ENCODE results near the gene IFI27L1. TPM values are rescaled to one million over a fixed set of nuclear protein-coding genes. Genes with fewer than 3 reads are reported as not detected.

Gene IFI27L1
- total RNA-seq, 1 donor from 2014 or later = 8.9 TPM

GRCh38 chr14:94077111-94077821 is 3.8 kb upstream of the IFI27L1 start:
- DNase-seq = no peak

GRCh38 chr14:94077823-94078222 is 3.3 kb upstream of the IFI27L1 start:
- Histone ChIP-seq H3K36me3 (peaks cover 44% of the 10 kb centered on the region), H3K4me1 (peaks cover 73% of the 10 kb centered on the region), H3K27ac (replicated peaks) (no peak overlapping the region), H3K4me3 (peak overlapping the region; percentile 95), H3K9me3 (replicated peaks) (peaks cover 19% of the 10 kb centered on the region), H3K27me3 (ENCODE audit: low read depth) (no peaks in the 10 kb centered on the region)
- intact Hi-C loops (cut with micrococcal nuclease) = no loop called here
- DNase-seq = no peak
- TF ChIP-seq CTCF (IDR thresholded peaks at IDR 0.05; ENCODE audit: borderline replicate concordance) = no peak

More at GRCh38 chr14:94077111-94077821, 3.8 kb upstream of the IFI27L1 start:
- Histone ChIP-seq H3K9me3 (replicated peaks) (peaks cover 19% of the 10 kb centered on the region), H3K27ac (replicated peaks) (no peak overlapping the region), H3K27me3 (ENCODE audit: low read depth) (no peaks in the 10 kb centered on the region), H3K4me1 (peaks cover 78% of the 10 kb centered on the region), H3K36me3 (peaks cover 47% of the 10 kb centered on the region), H3K4me3 (peak overlapping the region; percentile 95)
- intact Hi-C loops (cut with micrococcal nuclease) = no loop called here
- TF ChIP-seq CTCF (IDR thresholded peaks at IDR 0.05; ENCODE audit: borderline replicate concordance) = no peak

- TF ChIP-seq CTCF (IDR thresholded peaks at IDR 0.05; ENCODE audit: borderline replicate concordance) = no peak
- peaks cover 69% of the 10 kb centered on the region for H3K4me1 ChIP-seq
- intact Hi-C loops (cut with micrococcal nuclease) = no loop called here
- DNase-seq = no peak
- peak overlapping the region; percentile 93 for H3K27ac ChIP-seq (replicated peaks)
- H3K9me3 ChIP-seq (replicated peaks) = peaks cover 10% of the 10 kb centered on the region
- peaks cover 37% of the 10 kb centered on the region for H3K36me3 ChIP-seq
- H3K4me3 ChIP-seq = peak overlapping the region; percentile 95
- no peaks in the 10 kb centered on the region for H3K27me3 ChIP-seq (ENCODE audit: low read depth)
Measured at GRCh38 chr14:94079891-94080620, 1.1 kb upstream of the IFI27L1 start.

GRCh38 chr14:94081386-94081820 is 293 bp downstream of the IFI27L1 start:
- no peaks in the 10 kb centered on the region for H3K27me3 ChIP-seq (ENCODE audit: low read depth)
- no peak for TF ChIP-seq CTCF (IDR thresholded peaks at IDR 0.05; ENCODE audit: borderline replicate concordance)
- peaks cover 25% of the 10 kb centered on the region for H3K36me3 ChIP-seq
- intact Hi-C loops (cut with micrococcal nuclease) = no loop called here
- DNase-seq = no peak
- H3K4me1 ChIP-seq = peaks cover 55% of the 10 kb centered on the region
- H3K4me3 ChIP-seq = peak overlapping the region; percentile 95
- no peaks in the 10 kb centered on the region for H3K9me3 ChIP-seq (replicated peaks)
- peak overlapping the region; percentile 93 for H3K27ac ChIP-seq (replicated peaks)

GRCh38 chr14:94087891-94088290 is 6.8 kb downstream of the IFI27L1 start:
- H3K27me3 ChIP-seq (ENCODE audit: low read depth) = no peaks in the 10 kb centered on the region
- no peak for TF ChIP-seq CTCF (IDR thresholded peaks at IDR 0.05; ENCODE audit: borderline replicate concordance)
- intact Hi-C loops (cut with micrococcal nuclease) = no loop called here
- H3K27ac ChIP-seq (replicated peaks) = no peak overlapping the region
- H3K36me3 ChIP-seq = no peaks in the 10 kb centered on the region
- DNase-seq = no peak
- no peak overlapping the region for H3K4me3 ChIP-seq
- H3K4me1 ChIP-seq = no peaks in the 10 kb centered on the region
- no peaks in the 10 kb centered on the region for H3K9me3 ChIP-seq (replicated peaks)
